ENCODE data around the gene ARID1A.
A peak's percentile ranks its signal among the peaks of the same experiment; 100 is the strongest.
"Not testable (repeated sequence)": the region's sequence is repeated elsewhere in the genome, so short reads cannot be mapped to it uniquely, and the experiment has no call there.

ARID1A gene

GRCh38 chr1:26788515-26788785 lies 92.6 kb downstream of the ARID1A start:
- no peak for DNase-seq (ENCODE audit: low spot score)

DNA sequence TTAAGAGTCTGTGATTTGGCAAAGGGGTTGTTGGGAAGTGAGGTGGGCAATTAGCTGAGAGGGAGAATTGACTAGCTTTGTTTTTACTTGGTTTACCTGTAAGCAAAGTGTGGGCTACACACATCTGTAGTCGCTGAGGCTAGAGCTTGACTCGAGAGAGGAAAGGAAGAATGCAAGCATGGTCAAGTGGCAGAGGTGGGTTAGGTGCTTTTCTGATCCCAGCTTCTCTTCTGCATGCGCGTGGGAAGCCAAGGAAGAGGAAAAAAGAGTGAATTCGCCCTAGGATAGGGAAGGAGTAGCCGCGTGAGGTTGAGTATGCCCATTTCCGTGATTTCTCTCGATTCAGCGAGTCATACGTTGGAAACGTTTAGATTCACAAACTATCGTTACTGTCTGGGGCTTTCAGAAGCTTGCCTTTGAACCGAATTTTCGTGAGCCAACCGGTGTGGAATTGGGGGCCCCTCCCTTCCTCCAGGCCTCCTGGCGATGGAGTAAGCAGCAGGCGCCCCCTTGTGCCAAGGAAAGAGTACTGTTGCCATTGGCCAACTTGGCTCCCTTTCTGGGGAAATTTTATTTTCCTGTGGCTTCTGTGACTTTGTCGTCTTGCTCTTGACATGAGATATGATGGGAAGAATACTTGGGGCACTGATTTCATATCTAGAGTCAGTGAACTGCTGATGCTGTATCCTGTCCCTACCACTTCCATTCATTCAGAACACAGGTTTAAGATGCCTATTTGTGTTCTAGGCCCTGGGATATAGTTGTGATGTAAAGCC lies 93.2 kb downstream of the ARID1A start:
- DNase-seq (ENCODE audit: low spot score), result peak; percentile 80

GRCh38 chr1:26789612-26789865 lies 93.7 kb downstream of the ARID1A start:
- no peak for DNase-seq (ENCODE audit: low spot score)

- no peak for DNase-seq (ENCODE audit: low spot score)
Observed at GRCh38 chr1:26789931-26790330, 94.1 kb downstream of the ARID1A start.

- DNase-seq (ENCODE audit: low spot score), result no peak
Observed at GRCh38 chr1:26790551-26790953, 94.7 kb downstream of the ARID1A start.

DNA sequence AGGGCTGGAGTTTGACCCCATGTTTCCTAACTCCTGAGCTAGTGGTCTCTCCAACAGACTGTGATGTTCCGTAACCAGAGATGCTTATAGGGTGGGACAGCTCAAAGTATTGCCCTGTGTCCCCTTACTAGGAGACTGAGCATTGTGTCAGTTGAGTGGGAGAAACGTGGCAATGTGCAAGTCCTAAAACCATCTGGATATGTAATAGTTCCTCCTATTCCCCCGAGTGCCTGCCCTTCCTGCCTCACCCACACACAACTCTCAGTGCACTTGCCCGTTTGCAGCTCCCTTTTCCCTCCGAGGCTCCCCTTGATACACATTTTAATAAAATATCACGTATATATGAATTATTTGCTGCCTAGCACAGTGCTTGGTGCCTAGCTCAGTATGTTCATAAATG lies 95.3 kb downstream of the ARID1A start:
- no peak for DNase-seq (ENCODE audit: low spot score)

- no peak for DNase-seq (ENCODE audit: low spot score)
Observed at GRCh38 chr1:26791626-26792025, 95.8 kb downstream of the ARID1A start.

DNA sequence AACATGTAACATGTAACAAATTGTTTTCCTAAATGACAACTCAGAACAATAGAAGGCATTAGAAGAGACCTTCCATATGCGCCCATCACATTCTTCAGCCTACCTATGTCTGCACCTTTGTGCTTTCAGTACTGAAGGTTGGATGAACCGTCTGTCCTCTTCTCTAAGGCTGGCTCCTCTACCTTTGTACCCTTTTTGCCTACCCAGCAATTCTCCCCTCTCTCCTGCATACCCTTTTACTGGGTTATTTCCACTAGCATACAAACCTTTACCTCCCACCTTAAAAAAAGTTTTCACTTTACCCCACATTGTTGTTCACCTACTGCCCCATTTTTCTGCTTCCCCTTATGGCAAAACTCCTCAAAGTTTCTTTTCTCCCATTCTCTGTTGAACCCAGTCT lies 97.1 kb downstream of the ARID1A start:
- no peak for DNase-seq (ENCODE audit: low spot score)

GRCh38 chr1:26794391-26794790 lies 98.6 kb downstream of the ARID1A start:
- no peak for DNase-seq (ENCODE audit: low spot score)

DNA sequence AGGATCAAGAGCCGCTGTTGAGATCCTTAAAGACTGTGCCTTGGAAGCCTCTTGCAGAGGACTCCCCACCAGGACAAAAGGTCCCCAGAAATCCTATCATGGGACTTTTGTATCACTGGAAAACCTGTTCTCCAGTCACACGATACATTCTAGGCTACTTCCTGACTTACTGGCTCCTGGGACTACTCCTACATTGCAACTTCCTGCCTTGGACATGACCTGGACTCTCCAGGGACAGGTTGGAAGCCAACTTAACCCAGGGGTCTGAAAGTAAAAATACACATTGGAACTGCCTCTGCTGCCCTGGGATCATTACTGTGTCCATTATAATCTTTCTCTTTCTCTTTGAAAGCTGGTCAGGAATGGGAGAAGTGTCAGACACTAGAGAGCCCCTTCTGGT lies 101.8 kb downstream of the ARID1A start:
- DNase-seq (ENCODE audit: low spot score), result no peak

DNA sequence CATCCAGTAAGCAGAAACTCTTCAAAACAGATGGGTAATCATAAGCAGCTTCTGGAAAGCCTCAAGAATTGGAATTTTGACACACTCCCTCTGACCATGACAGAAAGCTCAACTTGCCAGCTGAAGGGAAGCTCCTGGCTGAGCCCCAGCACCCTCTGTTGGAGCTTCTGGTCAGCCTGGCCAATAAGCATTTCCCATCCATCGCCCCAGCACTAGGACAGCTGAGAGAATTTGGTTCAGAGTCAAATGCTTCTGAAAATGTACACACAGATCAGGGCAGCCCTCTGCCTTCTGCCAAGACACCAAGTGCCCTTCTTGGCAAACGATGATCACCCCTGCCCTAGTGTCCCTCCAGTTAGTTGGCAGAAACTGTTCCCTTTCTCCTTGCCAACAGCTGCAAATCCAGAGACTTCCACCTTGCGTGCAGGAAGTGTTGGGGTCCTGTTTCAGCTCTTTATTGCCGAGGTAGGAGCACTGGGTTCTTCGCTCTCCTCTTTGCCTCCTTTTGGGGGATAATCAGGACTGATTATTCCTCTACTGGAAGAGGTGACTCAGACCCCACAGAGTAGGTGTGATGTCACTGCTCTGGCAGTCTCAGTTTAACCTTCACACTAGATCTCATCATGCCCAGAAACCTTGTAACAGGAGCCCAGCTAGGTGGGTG lies 103.8 kb downstream of the ARID1A start:
- no peak for DNase-seq (ENCODE audit: low spot score)

DNA sequence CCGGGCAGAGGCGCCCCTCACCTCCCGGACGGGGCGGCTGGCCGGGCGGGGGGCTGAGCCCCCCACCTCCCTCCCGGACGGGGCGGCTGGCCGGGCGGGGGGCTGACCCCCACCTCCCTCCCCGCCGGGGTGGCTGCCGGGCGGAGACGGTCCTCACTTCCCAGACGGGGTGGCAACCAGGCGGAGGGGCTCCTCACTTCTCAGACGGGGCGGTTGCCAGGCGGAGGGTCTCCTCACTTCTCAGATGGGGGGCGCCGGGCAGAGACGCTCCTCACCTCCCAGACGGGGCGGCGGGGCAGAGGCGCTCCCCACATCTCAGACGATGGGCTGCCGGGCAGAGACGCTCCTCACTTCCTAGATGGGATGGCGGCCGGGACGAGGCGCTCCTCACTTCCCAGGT lies 108.1 kb downstream of the ARID1A start:
- DNase-seq (ENCODE audit: low spot score), result not testable (repeated sequence)

GRCh38 chr1:26810105-26810504 lies 114.3 kb downstream of the ARID1A start:
- DNase-seq (ENCODE audit: low spot score), result peak; percentile 71

GRCh38 chr1:26811057-26811456 lies 115.2 kb downstream of the ARID1A start:
- no peak for DNase-seq (ENCODE audit: low spot score)

DNA sequence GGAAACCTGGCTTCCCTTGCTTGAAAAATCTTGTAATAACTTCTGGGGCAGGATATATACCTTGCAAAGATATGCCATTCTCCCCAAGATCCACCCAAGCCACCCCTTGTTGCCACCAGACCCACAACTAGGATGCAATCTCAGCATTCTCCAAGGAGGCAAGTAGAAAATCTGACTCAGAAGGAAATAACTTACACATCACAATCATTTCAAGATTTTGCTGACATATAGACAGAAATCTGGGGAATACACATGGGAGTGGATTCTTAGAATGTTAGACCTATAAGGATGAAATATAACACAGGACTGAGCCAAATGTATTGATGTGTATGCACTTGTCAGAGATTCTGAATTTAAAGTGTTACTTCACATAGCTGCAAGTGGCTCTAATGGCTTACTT lies 115.9 kb downstream of the ARID1A start:
- DNase-seq (ENCODE audit: low spot score), result no peak

DNA sequence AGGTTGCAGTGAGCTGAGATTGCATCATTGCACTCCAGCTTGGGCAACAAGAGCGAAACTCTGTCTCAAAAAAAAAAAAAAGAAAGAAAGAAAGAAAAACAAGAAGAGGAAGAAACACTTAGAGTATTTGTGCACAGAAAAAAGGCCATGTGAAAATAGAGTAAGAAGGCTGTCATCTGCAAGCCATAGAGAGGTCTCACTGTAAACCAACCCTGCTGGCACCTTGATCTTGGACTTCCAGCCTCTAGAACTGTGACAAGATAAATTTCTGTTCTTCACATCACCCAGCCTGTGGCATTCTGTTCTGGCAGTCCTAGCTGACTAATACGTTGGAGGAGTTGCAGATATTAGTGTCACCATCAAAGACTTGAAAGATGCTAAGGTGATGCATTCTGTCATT lies 118.6 kb downstream of the ARID1A start:
- DNase-seq (ENCODE audit: low spot score), result no peak

- no peak for DNase-seq (ENCODE audit: low spot score)
Observed at GRCh38 chr1:26814893-26815292, 119.1 kb downstream of the ARID1A start.

- no peak for DNase-seq (ENCODE audit: low spot score)
Observed at GRCh38 chr1:26820784-26821269, 125.0 kb downstream of the ARID1A start.

DNA sequence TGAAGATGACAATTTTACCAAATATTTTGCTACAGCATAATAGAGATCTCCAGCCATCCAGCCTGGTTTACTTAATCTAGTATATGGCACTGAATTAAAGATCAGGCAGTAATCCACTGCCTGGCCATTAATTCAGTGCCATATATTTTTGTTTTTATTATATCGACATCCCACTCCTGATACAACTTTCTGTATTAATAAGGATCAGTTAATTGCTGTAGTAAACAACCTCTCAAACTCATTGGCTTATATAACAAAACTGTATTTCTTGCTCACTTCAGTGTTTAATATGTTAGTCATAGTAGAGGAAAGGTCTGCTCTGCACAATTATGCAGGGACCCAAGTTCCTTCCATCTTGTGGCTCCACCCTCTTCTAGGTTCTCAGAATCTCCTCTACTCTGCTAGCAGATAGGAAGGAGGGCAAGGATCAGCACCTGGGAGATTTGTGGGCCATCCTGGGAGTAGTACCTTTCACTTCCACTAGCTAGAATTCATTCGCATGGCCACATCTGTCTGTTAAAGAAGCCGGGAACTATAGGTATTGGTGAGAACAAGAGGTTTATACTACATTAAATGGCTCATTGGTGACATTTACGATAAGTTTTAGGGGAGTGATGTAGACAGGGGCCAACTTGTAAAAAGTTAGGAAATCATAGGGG lies 127.1 kb downstream of the ARID1A start:
- DNase-seq (ENCODE audit: low spot score), result no peak

- DNase-seq (ENCODE audit: low spot score), result no peak
Observed at GRCh38 chr1:26824731-26825130, 128.9 kb downstream of the ARID1A start.

- peak; percentile 81 for DNase-seq (ENCODE audit: low spot score)
Observed at GRCh38 chr1:26826261-26827105, 130.7 kb downstream of the ARID1A start, which contains the start of gene ZDHHC18. Gene ZDHHC18, plus strand, starts transcription at chr1:26826688. Its CDS starts 117 bp downstream, at chr1:26826805.

GRCh38 chr1:26827106-26827604 lies 131.3 kb downstream of the ARID1A start:
- no peak for DNase-seq (ENCODE audit: low spot score)

Measured in ecto neural progenitor cell (in vitro differentiated cells).